Effector memory CD8-positive, alpha-beta T cell (primary cell): ENCODE data around the gene ITGB7.
A peak's percentile ranks its signal among the peaks of the same experiment; 100 is the strongest.

Experiments used
- ATAC-seq: fragments of 150-1000 bp; cut with Tn5 transposase; replicated peaks from 2 replicates; pipeline ENCODE4 v1.10.0; 2021; ENCODE audit warnings: mild to moderate bottlenecking, moderate library complexity
- DNase-seq, 3 experiments: peaks; one replicate each; pipeline ENCODE4 v3.0.0; 2021
- H3K27ac Mint-ChIP-seq, 2 donors: one replicate each; pipeline ENCODE4 v1.8.0; 2022; ENCODE audit warnings: mild to moderate bottlenecking in 2 of 2, mixed read lengths in 2 of 2, moderate library complexity in 2 of 2
- H3K27me3 Mint-ChIP-seq, 2 donors: one replicate each; pipeline ENCODE4 v1.8.0; 2022; ENCODE audit warnings: mixed read lengths in 2 of 2
- H3K36me3 Mint-ChIP-seq: one replicate; pipeline ENCODE4 v1.8.0; 2022; ENCODE audit warnings: mild to moderate bottlenecking, moderate library complexity, mixed read lengths; ENCODE audit not compliant: insufficient read depth
- H3K4me1 Mint-ChIP-seq, 2 donors: one replicate each; pipeline ENCODE4 v1.8.0; 2022; ENCODE audit warnings: low read depth in 2 of 2, mixed read lengths in 2 of 2
- H3K4me3 Mint-ChIP-seq, 2 donors: one replicate each; pipeline ENCODE4 v1.8.0; 2022; ENCODE audit warnings: mild to moderate bottlenecking in 2 of 2, mixed read lengths in 2 of 2, moderate library complexity in 2 of 2
- H3K9me3 Mint-ChIP-seq, 2 donors: one replicate each; pipeline ENCODE4 v1.8.0; 2022; ENCODE audit warnings: mixed read lengths in 2 of 2

Gene ITGB7

GRCh38 chr12:53225635-53226424 is 18.8 kb upstream of the ITGB7 start:
- Mint-ChIP-seq H3K4me3 (peak overlapping the region in 1 of 2 donors; percentile 94), H3K36me3 (peaks cover 13% of the 10 kb centered on the region), H3K27ac (peak overlapping the region; percentile 84 to 89), H3K4me1 (peaks cover 44 to 55% of the 10 kb centered on the region in 2 donors), H3K9me3 (no peaks in the 10 kb centered on the region), H3K27me3 (no peaks in the 10 kb centered on the region)
- ATAC-seq (no peak), DNase-seq (no peak)

DNA sequence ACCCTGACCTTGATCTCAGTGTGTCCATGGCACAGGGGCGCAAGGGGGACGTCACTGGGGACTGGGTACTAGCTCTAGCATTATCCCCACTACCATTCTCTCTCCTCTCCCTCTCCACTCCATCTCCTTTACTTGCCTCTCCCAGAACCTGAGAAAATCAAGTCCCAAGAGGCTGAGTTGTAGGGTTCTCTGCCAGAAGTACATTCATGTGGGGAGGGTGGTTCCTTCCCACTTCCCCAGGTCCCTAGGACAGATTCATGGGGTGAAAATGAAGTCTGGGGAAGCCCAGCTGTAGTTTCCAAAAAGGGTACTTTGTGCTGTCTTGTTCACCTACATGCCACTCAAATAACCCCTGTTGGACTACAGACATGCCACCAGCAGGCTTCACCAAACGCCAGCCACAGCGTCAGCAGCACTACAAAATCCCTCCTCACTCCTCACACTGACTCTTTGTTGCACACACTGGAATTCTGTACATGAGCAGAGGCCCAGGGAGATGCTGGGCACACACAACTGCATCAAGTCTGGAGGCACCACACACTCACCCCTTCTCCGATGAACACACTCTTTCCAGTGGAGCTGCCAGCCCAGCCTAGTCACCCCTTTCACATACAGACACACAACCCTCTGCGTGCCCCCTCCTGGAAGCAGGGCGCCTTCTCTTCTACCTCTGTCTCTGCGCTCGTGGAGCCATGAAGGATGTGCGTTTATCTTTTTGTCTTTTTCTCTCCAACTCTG is 18.0 kb upstream of the ITGB7 start:
- H3K4me3 Mint-ChIP-seq, result peak overlapping the region; percentile 32 to 94
- no peak for ATAC-seq

DNA sequence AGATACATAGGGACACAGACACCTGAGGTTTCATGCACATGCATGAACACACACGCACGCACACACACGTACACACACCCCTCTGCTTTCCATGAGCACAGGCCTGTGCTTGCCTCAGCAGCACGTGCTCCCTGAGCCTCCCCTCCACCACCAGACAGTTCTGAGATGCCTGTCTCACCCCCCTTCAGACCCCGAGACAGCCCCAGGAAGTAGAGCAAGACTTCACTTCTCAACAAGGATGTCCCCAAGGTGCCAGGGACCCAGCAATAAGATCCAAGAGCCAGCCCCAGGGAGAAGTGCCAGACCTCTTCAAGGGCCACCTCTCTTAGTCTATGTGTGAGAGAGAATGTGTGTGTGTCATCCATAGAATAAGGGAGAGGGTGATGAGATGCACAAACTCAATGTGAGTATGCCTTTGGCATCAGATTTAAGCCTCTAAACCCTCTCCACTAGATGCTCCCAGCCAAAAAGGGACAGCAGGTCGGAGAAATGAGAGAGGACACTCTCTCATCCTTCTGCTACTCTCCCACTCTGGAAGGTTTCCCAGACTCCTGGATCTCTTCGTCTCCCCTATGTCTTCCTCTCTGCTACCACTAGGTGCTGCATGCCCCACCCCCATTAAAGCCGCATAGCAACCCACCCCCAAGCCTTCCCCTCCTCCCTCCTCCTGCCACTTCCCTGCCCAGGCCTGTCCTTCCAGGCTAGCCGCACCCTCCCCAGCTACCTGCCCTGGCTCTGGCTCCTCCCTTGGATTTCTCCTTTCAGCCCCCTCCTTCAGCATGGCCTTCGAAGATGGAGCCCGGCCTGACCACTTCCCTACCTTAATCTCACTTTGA is 17.2 kb upstream of the ITGB7 start:
- peaks cover 40 to 48% of the 10 kb centered on the region in 2 donors for H3K4me1 Mint-ChIP-seq
- no peaks in the 10 kb centered on the region for H3K9me3 Mint-ChIP-seq
- H3K4me3 Mint-ChIP-seq, result peak overlapping the region; percentile 94 to 100
- DNase-seq, result no peak
- peak overlapping the region; percentile 84 to 89 for H3K27ac Mint-ChIP-seq
- peaks cover 18% of the 10 kb centered on the region for H3K36me3 Mint-ChIP-seq
- ATAC-seq, result no peak
- H3K27me3 Mint-ChIP-seq, result no peaks in the 10 kb centered on the region

More for the DNA sequence above, 18.0 kb upstream of the ITGB7 start:
- Mint-ChIP-seq H3K27me3 (no peaks in the 10 kb centered on the region), H3K27ac (peak overlapping the region; percentile 84 to 89), H3K4me1 (peaks cover 42 to 51% of the 10 kb centered on the region in 2 donors), H3K36me3 (peaks cover 13% of the 10 kb centered on the region), H3K9me3 (no peaks in the 10 kb centered on the region)
- no peak for DNase-seq

- Mint-ChIP-seq H3K9me3 (no peaks in the 10 kb centered on the region), H3K4me3 (peak overlapping the region; percentile 94 to 100), H3K4me1 (peaks cover 46 to 50% of the 10 kb centered on the region in 2 donors), H3K27me3 (no peaks in the 10 kb centered on the region), H3K36me3 (peaks cover 23% of the 10 kb centered on the region), H3K27ac (peak overlapping the region; percentile 84 to 89)
- ATAC-seq (no peak), DNase-seq (no peak)
These were observed 16.5 kb upstream of the ITGB7 start for GRCh38 chr12:53223389-53224060.

GRCh38 chr12:53222806-53223261 is 15.8 kb upstream of the ITGB7 start:
- peaks cover 53 to 54% of the 10 kb centered on the region in 2 donors for H3K4me1 Mint-ChIP-seq
- ATAC-seq (no peak), DNase-seq (no peak)
- H3K4me3 Mint-ChIP-seq, result peak overlapping the region; percentile 94 to 100
- H3K36me3 Mint-ChIP-seq, result peaks cover 27% of the 10 kb centered on the region
- no peaks in the 10 kb centered on the region for H3K27me3 Mint-ChIP-seq
- H3K27ac Mint-ChIP-seq, result peak overlapping the region; percentile 87 to 89
- H3K9me3 Mint-ChIP-seq, result no peaks in the 10 kb centered on the region

DNA sequence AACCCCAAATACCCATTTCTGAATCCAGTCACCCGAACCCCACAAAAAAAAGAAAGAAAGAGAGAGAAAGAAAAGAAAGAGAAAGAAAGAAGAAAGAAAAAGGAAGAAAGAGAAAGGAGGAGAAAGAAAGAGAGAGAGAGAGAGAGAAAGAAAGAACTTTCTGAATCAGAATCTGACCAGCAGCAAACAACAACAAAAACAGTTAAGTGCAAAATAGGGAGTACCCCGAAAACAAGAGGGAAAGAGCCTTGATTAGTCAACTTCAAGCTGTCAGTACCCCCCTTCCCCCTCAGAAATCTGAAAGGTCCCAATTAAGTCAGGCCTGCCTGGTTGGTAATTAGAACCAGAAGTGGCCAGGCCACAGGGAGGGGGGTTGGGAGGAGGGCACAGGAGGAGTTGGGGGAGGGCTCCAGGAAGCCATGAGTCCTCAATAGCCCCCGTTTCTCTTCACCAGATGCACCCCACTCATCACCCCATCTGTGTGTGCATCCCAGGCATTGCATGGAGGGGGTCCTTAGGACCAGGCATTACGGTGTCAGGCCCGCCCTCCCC is 15.2 kb upstream of the ITGB7 start:
- ATAC-seq, result no peak
- no peaks in the 10 kb centered on the region for H3K9me3 Mint-ChIP-seq
- no peaks in the 10 kb centered on the region for H3K27me3 Mint-ChIP-seq
- H3K4me1 Mint-ChIP-seq, result peaks cover 59% of the 10 kb centered on the region in 2 donors
- DNase-seq, result no peak
- peak overlapping the region; percentile 94 to 100 for H3K4me3 Mint-ChIP-seq
- peak overlapping the region; percentile 87 to 89 for H3K27ac Mint-ChIP-seq
- peaks cover 31% of the 10 kb centered on the region for H3K36me3 Mint-ChIP-seq

DNA sequence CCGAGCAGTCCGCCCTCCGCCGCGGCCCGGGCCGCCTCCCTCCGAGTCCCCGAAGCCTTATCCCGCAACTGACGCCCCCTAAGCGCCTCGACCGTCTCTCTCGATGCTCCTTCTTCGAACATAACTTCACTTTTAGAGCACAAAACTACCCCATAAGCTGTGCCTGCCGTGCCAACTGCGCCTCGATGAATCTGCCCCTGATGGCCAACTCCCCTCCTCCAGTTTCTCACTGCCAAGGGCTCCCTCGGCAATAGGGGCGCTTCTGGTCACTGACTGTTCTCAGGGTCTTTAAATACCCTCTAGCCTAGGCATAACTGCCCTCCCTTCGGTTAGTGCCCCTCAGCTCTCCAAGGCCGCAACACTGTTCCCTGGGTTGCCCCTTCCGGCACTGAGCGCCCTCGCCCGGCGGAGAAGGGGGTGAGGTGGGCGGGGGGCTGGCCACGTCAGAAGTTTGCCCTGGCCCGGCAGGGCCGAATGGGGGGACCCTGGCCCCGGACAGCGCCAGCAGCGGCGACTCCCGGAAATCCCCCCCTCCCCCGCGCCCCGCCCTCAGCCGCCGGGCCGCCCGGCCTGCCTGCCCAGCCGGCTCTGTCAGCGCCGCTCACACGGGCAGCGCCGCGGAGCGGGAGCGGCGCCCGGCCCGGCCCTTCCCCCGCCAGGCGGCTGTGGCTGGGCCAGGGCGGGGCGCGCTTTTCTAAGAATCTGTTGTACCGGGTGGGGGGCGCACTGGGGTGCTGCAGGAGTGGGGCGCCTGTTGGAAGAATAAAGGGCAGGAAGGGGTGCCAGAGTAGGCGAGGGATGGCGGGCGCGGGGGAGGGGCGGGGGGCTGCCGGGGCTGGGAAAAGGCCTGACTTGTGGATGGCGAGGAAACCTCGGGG is 14.4 kb upstream of the ITGB7 start:
- peak; percentile 14 for ATAC-seq
- peak overlapping the region; percentile 94 to 100 for H3K4me3 Mint-ChIP-seq
- H3K27me3 Mint-ChIP-seq, result no peaks in the 10 kb centered on the region
- peak overlapping the region; percentile 87 to 89 for H3K27ac Mint-ChIP-seq
- H3K9me3 Mint-ChIP-seq, result no peaks in the 10 kb centered on the region
- peaks cover 61 to 62% of the 10 kb centered on the region in 2 donors for H3K4me1 Mint-ChIP-seq
- peak in 1 of 3 experiments; percentile 58 for DNase-seq
- peaks cover 25% of the 10 kb centered on the region for H3K36me3 Mint-ChIP-seq

DNA sequence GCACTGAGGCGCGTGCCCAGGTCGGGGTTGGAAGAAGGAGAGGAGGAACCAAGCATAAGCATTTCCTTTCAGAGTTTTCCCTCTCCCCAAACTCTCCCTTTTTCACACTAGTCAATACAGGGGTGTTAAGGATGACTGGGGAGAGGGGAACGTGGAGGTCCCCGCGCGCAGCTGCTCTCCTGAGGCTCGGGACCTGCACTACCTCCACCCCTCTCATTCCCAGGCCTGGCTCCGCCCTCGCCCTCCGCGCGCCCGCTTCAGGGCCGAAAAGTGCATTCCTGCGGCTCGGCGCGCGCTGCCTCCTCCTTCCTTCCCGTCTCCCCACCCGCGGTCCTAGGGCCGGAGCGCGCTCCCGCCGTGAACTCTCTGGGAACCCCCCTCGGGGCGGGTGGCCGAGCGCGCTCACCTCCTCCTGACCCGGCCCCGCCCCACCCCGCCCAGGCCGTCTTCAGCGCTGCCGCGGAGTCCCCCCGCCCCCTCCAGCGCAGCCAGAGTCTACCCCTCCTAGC is 13.7 kb upstream of the ITGB7 start:
- Mint-ChIP-seq H3K27ac (peak overlapping the region; percentile 85 to 87), H3K4me1 (peaks cover 67 to 68% of the 10 kb centered on the region in 2 donors), H3K4me3 (peak overlapping the region; percentile 94 to 100), H3K9me3 (no peaks in the 10 kb centered on the region), H3K27me3 (no peaks in the 10 kb centered on the region), H3K36me3 (peaks cover 25% of the 10 kb centered on the region)
- peak; percentile 64 for ATAC-seq
- DNase-seq, result peak; percentile 60 to 71 (median 68)

DNA sequence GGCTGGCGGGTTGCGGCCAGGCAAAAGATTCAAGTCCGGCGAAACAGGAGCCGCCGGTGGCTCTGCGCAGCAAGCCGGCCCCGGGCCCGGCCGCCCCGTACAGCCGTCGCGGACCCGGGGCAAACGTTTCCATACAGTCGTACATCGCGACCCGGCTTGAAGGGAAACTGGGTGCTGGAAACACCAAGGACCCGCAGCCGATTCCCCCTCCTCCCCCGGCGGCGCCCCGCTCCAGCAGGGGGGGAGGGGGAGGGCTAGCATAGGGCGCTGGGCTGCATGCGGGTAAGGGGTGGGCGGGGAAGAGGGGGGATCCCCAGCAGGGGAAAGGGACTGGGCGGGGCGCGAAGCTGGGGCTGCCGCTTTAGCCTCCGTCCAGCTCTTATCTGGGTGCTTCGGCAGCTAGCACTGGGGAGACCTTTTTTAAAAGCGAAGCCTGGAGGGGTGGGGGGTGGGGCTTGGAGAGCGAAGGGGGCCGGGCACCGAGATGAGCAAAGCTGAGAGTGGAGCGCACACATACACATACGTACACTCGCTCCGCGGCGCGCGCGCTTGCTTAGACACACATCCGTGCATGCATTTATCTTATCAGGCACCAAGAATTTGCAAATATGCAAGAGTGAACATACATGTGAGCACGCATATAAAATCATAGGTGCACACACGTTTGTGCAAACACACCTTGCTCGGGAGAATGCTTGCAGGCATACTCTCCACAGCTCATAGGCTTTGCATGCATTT is 13.1 kb upstream of the ITGB7 start:
- DNase-seq, result peak; percentile 70 to 74 (median 72)
- Mint-ChIP-seq H3K27ac (peak overlapping the region; percentile 85 to 87), H3K36me3 (peaks cover 29% of the 10 kb centered on the region), H3K4me3 (peak overlapping the region; percentile 94 to 100), H3K9me3 (no peaks in the 10 kb centered on the region), H3K4me1 (peaks cover 67% of the 10 kb centered on the region in 2 donors), H3K27me3 (no peaks in the 10 kb centered on the region)
- ATAC-seq, result peak; percentile 60

- ATAC-seq (peak; percentile 10), DNase-seq (no peak)
- Mint-ChIP-seq H3K9me3 (no peaks in the 10 kb centered on the region), H3K27ac (peak overlapping the region; percentile 80 to 85), H3K4me3 (peak overlapping the region; percentile 94 to 100), H3K36me3 (peaks cover 36% of the 10 kb centered on the region), H3K27me3 (no peaks in the 10 kb centered on the region), H3K4me1 (peaks cover 62 to 66% of the 10 kb centered on the region in 2 donors)
These were observed 12.4 kb upstream of the ITGB7 start for GRCh38 chr12:53219292-53219955.
